Measurements from ENCODE around the gene OR52E5.

The OR52E5 gene

GRCh38 chr11:5892908-5893307 lies at the start of gene OR52E5:
TSS of gene OR52E5 (plus strand) at chr11:5893208. CDS start at chr11:5900777, 7,569 bp downstream.
- DNase-seq (ENCODE audit: low spot score) = no peak

- no peak for DNase-seq (ENCODE audit: low spot score)
Observed at GRCh38 chr11:5846701-5847100, 46.3 kb upstream of the OR52E5 start.

- no peak for DNase-seq (ENCODE audit: low spot score)
Observed at GRCh38 chr11:5847711-5848110, 45.3 kb upstream of the OR52E5 start.

GRCh38 chr11:5851002-5851401 lies 42.0 kb upstream of the OR52E5 start:
- no peak for DNase-seq (ENCODE audit: low spot score)

- DNase-seq (ENCODE audit: low spot score) = no peak
Observed at GRCh38 chr11:5857590-5857989, 35.4 kb upstream of the OR52E5 start, which contains the start of gene OR52E8. TSS of gene OR52E8 (minus strand) at chr11:5857690. CDS start at chr11:5857690, 0 bp downstream.

GRCh38 chr11:5865826-5866225 lies 27.2 kb upstream of the OR52E5 start:
- DNase-seq (ENCODE audit: low spot score) = no peak

GRCh38 chr11:5878564-5878963 lies 14.4 kb upstream of the OR52E5 start:
- no peak for DNase-seq (ENCODE audit: low spot score)

GRCh38 chr11:5880329-5880728 lies 12.7 kb upstream of the OR52E5 start, which contains the start of gene OR52E4:
TSS of gene OR52E4 (plus strand) at chr11:5880629. CDS start at chr11:5884293, 3,664 bp downstream.
- no peak for DNase-seq (ENCODE audit: low spot score)

- DNase-seq (ENCODE audit: low spot score) = no peak
Observed at GRCh38 chr11:5881756-5882155, 11.3 kb upstream of the OR52E5 start.

- DNase-seq (ENCODE audit: low spot score) = no peak
Observed at GRCh38 chr11:5887172-5887571, 5.8 kb upstream of the OR52E5 start.

GRCh38 chr11:5887661-5888060 lies 5.3 kb upstream of the OR52E5 start:
- DNase-seq (ENCODE audit: low spot score) = no peak

GRCh38 chr11:5891216-5891800 lies 1.7 kb upstream of the OR52E5 start:
- no peak for DNase-seq (ENCODE audit: low spot score)

GRCh38 chr11:5899534-5899933 lies 6.5 kb downstream of the OR52E5 start:
- no peak for DNase-seq (ENCODE audit: low spot score)

- DNase-seq (ENCODE audit: low spot score) = no peak
Observed at GRCh38 chr11:5910540-5910939, 17.5 kb downstream of the OR52E5 start.

GRCh38 chr11:5922749-5923426 lies 29.9 kb downstream of the OR52E5 start:
- DNase-seq (ENCODE audit: low spot score) = no peak

GRCh38 chr11:5923427-5923776 lies 30.4 kb downstream of the OR52E5 start:
- DNase-seq (ENCODE audit: low spot score) = no peak

- no peak for DNase-seq (ENCODE audit: low spot score)
Observed at GRCh38 chr11:5923794-5924193, 30.8 kb downstream of the OR52E5 start.

- DNase-seq (ENCODE audit: low spot score) = no peak
Observed at GRCh38 chr11:5928271-5928670, 35.3 kb downstream of the OR52E5 start.

- DNase-seq (ENCODE audit: low spot score) = no peak
Observed at GRCh38 chr11:5928811-5929210, 35.8 kb downstream of the OR52E5 start.

GRCh38 chr11:5929571-5930368 lies 36.8 kb downstream of the OR52E5 start:
- DNase-seq (ENCODE audit: low spot score) = no peak

- no peak for DNase-seq (ENCODE audit: low spot score)
Observed at GRCh38 chr11:5930614-5931013, 37.6 kb downstream of the OR52E5 start.

GRCh38 chr11:5931061-5931460 lies 38.1 kb downstream of the OR52E5 start:
- no peak for DNase-seq (ENCODE audit: low spot score)

- no peak for DNase-seq (ENCODE audit: low spot score)
Observed at GRCh38 chr11:5932671-5933070, 39.7 kb downstream of the OR52E5 start.

Measured in D341Med (cell line).